HepG2 (cell line): Measurements from ENCODE around the gene STPG4. TPM values are rescaled to one million over a fixed set of nuclear protein-coding genes. Genes with fewer than 3 reads are reported as not detected.

Source experiments
- ATRX ChIP-seq: sonication (generic); formaldehyde crosslinking; IDR thresholded peaks from 2 replicates; pipeline ENCODE4 v1.4.0; 2020; ENCODE audit warnings: missing genetic modification reagents, borderline replicate concordance
- BORCS8-MEF2B ChIP-seq: sonication (generic); formaldehyde crosslinking; IDR thresholded peaks from 2 replicates; pipeline ENCODE4 v1.8.0; 2022; ENCODE audit warnings: mild to moderate bottlenecking, missing genetic modification reagents
- ELF4 ChIP-seq: sonication (generic); formaldehyde crosslinking; IDR thresholded peaks from 2 replicates; pipeline ENCODE4 v1.5.0; 2020; ENCODE audit warnings: missing genetic modification reagents, mild to moderate bottlenecking, moderate library complexity, borderline replicate concordance
- ETV6 ChIP-seq: sonication (generic); formaldehyde crosslinking; conservative IDR thresholded peaks from 2 replicates; pipeline ENCODE4 v1.4.0; 2020; ENCODE audit warnings: missing genetic modification reagents
- GTF3A ChIP-seq: sonication (generic); formaldehyde crosslinking; conservative IDR thresholded peaks from 2 replicates; pipeline ENCODE4 v1.4.0; 2020; ENCODE audit warnings: mild to moderate bottlenecking, missing genetic modification reagents
- IKZF4 ChIP-seq: sonication (generic); formaldehyde crosslinking; IDR thresholded peaks from 2 replicates; pipeline ENCODE4 v1.5.1; 2020; ENCODE audit warnings: borderline replicate concordance, mild to moderate bottlenecking, low read depth, missing genetic modification reagents; ENCODE audit errors: not compliant biosample characterization
- IRF2 ChIP-seq: IDR thresholded peaks from 2 replicates; pipeline ENCODE4 v1.6.1; 2018; ENCODE audit warnings: missing genetic modification reagents, missing compliant biosample characterization
- KDM5B ChIP-seq: sonication (generic); formaldehyde crosslinking; IDR thresholded peaks from 2 replicates; pipeline ENCODE4 v1.4.0; 2020; ENCODE audit warnings: missing genetic modification reagents, mild to moderate bottlenecking, borderline replicate concordance
- NFE2L1 ChIP-seq: sonication (generic); formaldehyde crosslinking; IDR thresholded peaks from 2 replicates; pipeline ENCODE4 v1.4.0; 2020; ENCODE audit warnings: missing genetic modification reagents, mild to moderate bottlenecking, borderline replicate concordance
- PAF1 ChIP-seq: IDR thresholded peaks from 2 replicates; pipeline ENCODE4 v1.6.1; 2016; ENCODE audit warnings: missing genetic modification reagents, missing compliant biosample characterization
- STAT5B ChIP-seq: sonication (generic); formaldehyde crosslinking; IDR thresholded peaks from 2 replicates; pipeline ENCODE4 v1.4.0; 2020; ENCODE audit warnings: missing genetic modification reagents
- TARDBP ChIP-seq: sonication (generic); formaldehyde crosslinking; IDR thresholded peaks from 2 replicates; pipeline ENCODE4 v1.8.0; 2022; ENCODE audit warnings: mild to moderate bottlenecking, missing genetic modification reagents
- TCF7 ChIP-seq: sonication (generic); IDR thresholded peaks from 2 replicates; pipeline ENCODE4 v1.6.1; 2016; ENCODE audit warnings: antibody characterized with exemption, low read depth
- TCF7L2 ChIP-seq: IDR thresholded peaks from 2 replicates; pipeline ENCODE4 v1.6.1; 2011; ENCODE audit warnings: mild to moderate bottlenecking, low read depth, low read length, moderate library complexity
- ZBTB21 ChIP-seq: sonication (generic); formaldehyde crosslinking; IDR thresholded peaks from 2 replicates; pipeline ENCODE4 v1.4.0; 2020; ENCODE audit warnings: missing genetic modification reagents
- ZNF205 ChIP-seq: IDR thresholded peaks from 2 replicates; pipeline ENCODE4 v1.6.1; 2018; ENCODE audit warnings: missing biosample characterization, missing genetic modification reagents
- ZNF225 ChIP-seq: sonication (generic); formaldehyde crosslinking; IDR thresholded peaks from 2 replicates; pipeline ENCODE4 v1.4.0; 2020; ENCODE audit warnings: mild to moderate bottlenecking, missing genetic modification reagents
- ZNF24 ChIP-seq: fragments of 450-650 bp; IDR thresholded peaks from 2 replicates; pipeline ENCODE4 v1.6.1; 2017; ENCODE audit warnings: antibody characterized with exemption, mild to moderate bottlenecking
- ZNF343 ChIP-seq: sonication (generic); formaldehyde crosslinking; IDR thresholded peaks from 2 replicates; pipeline ENCODE4 v1.4.0; 2020; ENCODE audit warnings: mild to moderate bottlenecking, missing genetic modification reagents
- ZNF674 ChIP-seq: sonication (generic); formaldehyde crosslinking; IDR thresholded peaks from 2 replicates; pipeline ENCODE4 v1.5.0; 2020; ENCODE audit warnings: low read depth, mild to moderate bottlenecking, missing genetic modification reagents
- ZNF883 ChIP-seq: sonication (generic); formaldehyde crosslinking; IDR thresholded peaks from 2 replicates; pipeline ENCODE4 v1.5.1; 2020; ENCODE audit warnings: mild to moderate bottlenecking, missing genetic modification reagents; ENCODE audit errors: not compliant biosample characterization
- polyA plus RNA-seq, 8 experiments: library from polyadenylated mRNA; depleted of rRNA in 3 of 8; stranded (reverse) in 7 of 8; unstranded in 1 of 8; fragments of >200 nt; fragmentation: Illumina TruSeq in 4 of 8; extraction: Trizol in 4 of 8; gene quantifications; 2 replicates each; pipeline versions ENCODE4 v1.2.1 to v1.2.3, GENCODE V29; 2011 to 2016; ENCODE audit warnings: low read depth in 4 of 8, missing spikeins in 1 of 8, mixed read lengths in 1 of 8; ENCODE audit not compliant: insufficient read depth in 1 of 8
- total RNA-seq, 5 experiments: library from RNA; depleted of rRNA; stranded (reverse); fragments of >200 nt; fragmentation: Illumina TruSeq; extraction: Trizol; gene quantifications; 2 replicates each; pipeline ENCODE4 v1.2.3, GENCODE V29; 2016; ENCODE audit warnings: low read depth in 1 of 5
- TF ChIP-seq, protein P1 (sequence below): sonication (generic); formaldehyde crosslinking; IDR thresholded peaks from 2 replicates; pipeline ENCODE4 v1.5.1; 2020; ENCODE audit warnings: mild to moderate bottlenecking, missing genetic modification reagents, moderate library complexity
- TF ChIP-seq, protein P2 (sequence below): sonication (generic); formaldehyde crosslinking; IDR thresholded peaks from 2 replicates; pipeline ENCODE4 v1.4.0; 2020; ENCODE audit warnings: missing genetic modification reagents, borderline replicate concordance
- TF ChIP-seq, protein P3 (sequence below): sonication (generic); formaldehyde crosslinking; IDR thresholded peaks from 2 replicates; pipeline ENCODE4 v1.4.0; 2020; ENCODE audit warnings: missing genetic modification reagents, borderline replicate concordance
- TF ChIP-seq, protein P4 (sequence below): sonication (generic); formaldehyde crosslinking; IDR thresholded peaks from 2 replicates; pipeline ENCODE4 v1.9.0; 2021; ENCODE audit warnings: missing genetic modification reagents, borderline replicate concordance

Gene STPG4
- total and polyA plus RNA-seq, 2 of the 13 experiments (the other 11 are each of a cell fraction or from before 2014, with no cell fraction given) = 0.11 to 0.15 TPM

DNA sequence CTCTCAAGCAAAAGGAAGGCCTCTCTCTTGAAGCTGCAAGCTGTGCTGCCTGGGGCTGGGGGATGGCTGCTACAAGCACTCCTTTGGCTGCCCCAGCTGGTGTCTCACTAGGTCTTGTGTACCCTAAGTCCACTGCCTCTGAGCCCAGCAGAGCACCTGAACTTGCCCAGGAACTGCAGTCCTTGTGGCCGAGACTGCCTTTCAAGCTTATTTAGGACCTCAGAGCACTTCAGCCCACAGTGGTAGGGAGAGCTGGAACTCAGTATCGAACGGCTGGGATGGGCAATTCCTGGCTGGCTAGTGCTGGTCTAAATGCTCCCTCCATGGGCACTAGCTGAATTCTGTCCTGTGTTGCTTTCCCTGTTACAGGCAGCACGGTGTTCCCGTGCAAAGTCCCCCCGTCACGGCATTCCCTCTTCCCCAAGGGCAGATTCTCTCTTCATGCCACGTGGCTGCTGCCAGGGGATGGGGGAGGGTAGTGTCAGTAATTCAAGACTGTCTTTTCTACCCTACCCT, 25.9 kb downstream of the STPG4 start (continued):
- TF ChIP-seq ETV6 (CRISPR knock-in tag) = no peak
- no peak for TF ChIP-seq ZNF24
- no peak for TF ChIP-seq STAT5B
- no peak for TF ChIP-seq PAF1 (CRISPR knock-in tag)
- no peak for TF ChIP-seq ELF4 (CRISPR knock-in tag)
- no peak for TF ChIP-seq TCF7
- no peak for TF ChIP-seq ZBTB21 (CRISPR knock-in tag)
- no peak; the same call in 1 of the 2 replicates for TF ChIP-seq BORCS8-MEF2B
- TF ChIP-seq ZNF883 (CRISPR knock-in tag) = peak; percentile 73
- no peak for TF ChIP-seq ZNF674 (CRISPR knock-in tag)
- no peak for TF ChIP-seq TCF7L2
- TF ChIP-seq ZNF225 (CRISPR knock-in tag) = no peak; the same call in 1 of the 2 replicates
- no peak for TF ChIP-seq ZNF343 (CRISPR knock-in tag)
- TF ChIP-seq IKZF4 = no peak
- no peak for TF ChIP-seq IRF2
- TF ChIP-seq, protein P1, sequence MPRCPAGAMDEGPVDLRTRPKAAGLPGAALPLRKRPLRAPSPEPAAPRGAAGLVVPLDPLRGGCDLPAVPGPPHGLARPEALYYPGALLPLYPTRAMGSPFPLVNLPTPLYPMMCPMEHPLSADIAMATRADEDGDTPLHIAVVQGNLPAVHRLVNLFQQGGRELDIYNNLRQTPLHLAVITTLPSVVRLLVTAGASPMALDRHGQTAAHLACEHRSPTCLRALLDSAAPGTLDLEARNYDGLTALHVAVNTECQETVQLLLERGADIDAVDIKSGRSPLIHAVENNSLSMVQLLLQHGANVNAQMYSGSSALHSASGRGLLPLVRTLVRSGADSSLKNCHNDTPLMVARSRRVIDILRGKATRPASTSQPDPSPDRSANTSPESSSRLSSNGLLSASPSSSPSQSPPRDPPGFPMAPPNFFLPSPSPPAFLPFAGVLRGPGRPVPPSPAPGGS (CRISPR knock-in tag) = no peak
- 0 out of 2 replicates have a peak, but pooled peaks have one; percentile 60 for TF ChIP-seq KDM5B (CRISPR knock-in tag)
- no peak for TF ChIP-seq ATRX
- no peak for TF ChIP-seq NFE2L1
- TF ChIP-seq, protein P2, sequence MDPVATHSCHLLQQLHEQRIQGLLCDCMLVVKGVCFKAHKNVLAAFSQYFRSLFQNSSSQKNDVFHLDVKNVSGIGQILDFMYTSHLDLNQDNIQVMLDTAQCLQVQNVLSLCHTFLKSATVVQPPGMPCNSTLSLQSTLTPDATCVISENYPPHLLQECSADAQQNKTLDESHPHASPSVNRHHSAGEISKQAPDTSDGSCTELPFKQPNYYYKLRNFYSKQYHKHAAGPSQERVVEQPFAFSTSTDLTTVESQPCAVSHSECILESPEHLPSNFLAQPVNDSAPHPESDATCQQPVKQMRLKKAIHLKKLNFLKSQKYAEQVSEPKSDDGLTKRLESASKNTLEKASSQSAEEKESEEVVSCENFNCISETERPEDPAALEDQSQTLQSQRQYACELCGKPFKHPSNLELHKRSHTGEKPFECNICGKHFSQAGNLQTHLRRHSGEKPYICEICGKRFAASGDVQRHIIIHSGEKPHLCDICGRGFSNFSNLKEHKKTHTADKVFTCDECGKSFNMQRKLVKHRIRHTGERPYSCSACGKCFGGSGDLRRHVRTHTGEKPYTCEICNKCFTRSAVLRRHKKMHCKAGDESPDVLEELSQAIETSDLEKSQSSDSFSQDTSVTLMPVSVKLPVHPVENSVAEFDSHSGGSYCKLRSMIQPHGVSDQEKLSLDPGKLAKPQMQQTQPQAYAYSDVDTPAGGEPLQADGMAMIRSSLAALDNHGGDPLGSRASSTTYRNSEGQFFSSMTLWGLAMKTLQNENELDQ (CRISPR knock-in tag) = no peak
- TF ChIP-seq, protein P3, sequence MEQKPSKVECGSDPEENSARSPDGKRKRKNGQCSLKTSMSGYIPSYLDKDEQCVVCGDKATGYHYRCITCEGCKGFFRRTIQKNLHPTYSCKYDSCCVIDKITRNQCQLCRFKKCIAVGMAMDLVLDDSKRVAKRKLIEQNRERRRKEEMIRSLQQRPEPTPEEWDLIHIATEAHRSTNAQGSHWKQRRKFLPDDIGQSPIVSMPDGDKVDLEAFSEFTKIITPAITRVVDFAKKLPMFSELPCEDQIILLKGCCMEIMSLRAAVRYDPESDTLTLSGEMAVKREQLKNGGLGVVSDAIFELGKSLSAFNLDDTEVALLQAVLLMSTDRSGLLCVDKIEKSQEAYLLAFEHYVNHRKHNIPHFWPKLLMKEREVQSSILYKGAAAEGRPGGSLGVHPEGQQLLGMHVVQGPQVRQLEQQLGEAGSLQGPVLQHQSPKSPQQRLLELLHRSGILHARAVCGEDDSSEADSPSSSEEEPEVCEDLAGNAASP (CRISPR knock-in tag) = no peak
- TF ChIP-seq, protein P4, sequence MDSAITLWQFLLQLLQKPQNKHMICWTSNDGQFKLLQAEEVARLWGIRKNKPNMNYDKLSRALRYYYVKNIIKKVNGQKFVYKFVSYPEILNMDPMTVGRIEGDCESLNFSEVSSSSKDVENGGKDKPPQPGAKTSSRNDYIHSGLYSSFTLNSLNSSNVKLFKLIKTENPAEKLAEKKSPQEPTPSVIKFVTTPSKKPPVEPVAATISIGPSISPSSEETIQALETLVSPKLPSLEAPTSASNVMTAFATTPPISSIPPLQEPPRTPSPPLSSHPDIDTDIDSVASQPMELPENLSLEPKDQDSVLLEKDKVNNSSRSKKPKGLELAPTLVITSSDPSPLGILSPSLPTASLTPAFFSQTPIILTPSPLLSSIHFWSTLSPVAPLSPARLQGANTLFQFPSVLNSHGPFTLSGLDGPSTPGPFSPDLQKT (CRISPR knock-in tag) = no peak
- no peak for TF ChIP-seq GTF3A (CRISPR knock-in tag)
- no peak; the same call in 1 of the 2 replicates for TF ChIP-seq TARDBP
- TF ChIP-seq ZNF205 (CRISPR knock-in tag) = no peak
